ENCODE results near the gene XPR1.

DNA sequence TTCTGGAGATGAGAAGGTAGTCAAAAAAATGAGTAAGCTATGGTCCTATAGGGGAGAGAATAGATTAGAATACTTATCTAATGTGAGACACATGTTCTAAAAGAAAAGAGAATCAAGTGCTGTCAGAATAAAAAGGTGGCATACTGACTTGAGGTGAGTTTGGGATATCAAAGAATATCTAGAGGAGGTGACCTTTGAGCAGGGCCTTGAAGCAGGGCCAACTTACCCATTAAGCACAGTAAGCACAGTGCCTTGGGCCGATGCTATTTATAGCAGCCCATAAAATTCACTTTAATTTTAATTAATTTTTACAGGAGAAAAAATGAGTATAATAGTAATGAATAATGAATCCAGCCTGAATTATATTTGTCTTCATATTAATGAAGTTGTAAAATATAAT lies 92.2 kb downstream of the XPR1 start:
- TF ChIP-seq, protein P1, sequence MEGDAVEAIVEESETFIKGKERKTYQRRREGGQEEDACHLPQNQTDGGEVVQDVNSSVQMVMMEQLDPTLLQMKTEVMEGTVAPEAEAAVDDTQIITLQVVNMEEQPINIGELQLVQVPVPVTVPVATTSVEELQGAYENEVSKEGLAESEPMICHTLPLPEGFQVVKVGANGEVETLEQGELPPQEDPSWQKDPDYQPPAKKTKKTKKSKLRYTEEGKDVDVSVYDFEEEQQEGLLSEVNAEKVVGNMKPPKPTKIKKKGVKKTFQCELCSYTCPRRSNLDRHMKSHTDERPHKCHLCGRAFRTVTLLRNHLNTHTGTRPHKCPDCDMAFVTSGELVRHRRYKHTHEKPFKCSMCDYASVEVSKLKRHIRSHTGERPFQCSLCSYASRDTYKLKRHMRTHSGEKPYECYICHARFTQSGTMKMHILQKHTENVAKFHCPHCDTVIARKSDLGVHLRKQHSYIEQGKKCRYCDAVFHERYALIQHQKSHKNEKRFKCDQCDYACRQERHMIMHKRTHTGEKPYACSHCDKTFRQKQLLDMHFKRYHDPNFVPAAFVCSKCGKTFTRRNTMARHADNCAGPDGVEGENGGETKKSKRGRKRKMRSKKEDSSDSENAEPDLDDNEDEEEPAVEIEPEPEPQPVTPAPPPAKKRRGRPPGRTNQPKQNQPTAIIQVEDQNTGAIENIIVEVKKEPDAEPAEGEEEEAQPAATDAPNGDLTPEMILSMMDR (IDR thresholded peaks at IDR 0.05), result no peak
- no peak for TF ChIP-seq POLR2A (IDR thresholded peaks at IDR 0.05; ENCODE audit: low read depth)
- no peak for TF ChIP-seq EP300 (IDR thresholded peaks at IDR 0.05)
- TF ChIP-seq POLR2AphosphoS5 (IDR thresholded peaks at IDR 0.05), result no peak

All from esophagus muscularis mucosa (tissue), 4 donors.